ENCODE data around the gene COX11.
A peak's percentile ranks its signal among the peaks of the same experiment; 100 is the strongest.

Gene COX11

DNA sequence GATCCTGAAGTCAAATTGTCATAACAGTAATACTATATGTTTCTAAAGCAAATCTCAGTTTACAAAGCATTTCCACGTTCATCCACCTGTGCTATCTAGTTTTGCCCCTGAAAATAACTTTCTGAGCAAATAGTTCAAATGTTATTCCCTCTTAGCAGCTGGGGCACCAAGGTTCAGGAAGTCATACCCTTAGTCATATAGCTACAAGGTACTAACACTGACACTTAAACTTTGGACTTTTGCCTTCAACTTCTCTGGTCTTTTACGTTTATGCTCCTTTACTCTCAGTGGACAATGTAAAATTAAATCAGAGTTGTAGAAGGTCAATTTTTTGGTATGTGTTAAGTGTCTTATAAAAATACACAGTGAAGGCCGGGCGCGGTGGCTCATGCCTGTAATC, 33.0 kb downstream of the COX11 start:
- H3K9ac ChIP-seq (ENCODE audit: low read depth, low read length), result no peak overlapping the region
- WGBS, result 95% methylated on average over 5 of the region's 5 CpGs
- H3K27me3 ChIP-seq (ENCODE audit: insufficient read depth, low read length), result no peaks in the 10 kb centered on the region
- no peaks in the 10 kb centered on the region for H3K4me1 ChIP-seq (ENCODE audit: insufficient read depth, low read length)
- H3K27ac ChIP-seq (ENCODE audit: low read depth, low read length), result no peak overlapping the region
- peaks cover 88% of the 10 kb centered on the region for H3K36me3 ChIP-seq (ENCODE audit: insufficient read depth, low read length)
- no peak overlapping the region for H3K4me3 ChIP-seq (ENCODE audit: low read length)
- H3K9me3 ChIP-seq (ENCODE audit: insufficient read depth, low read depth, low read length), result no peaks in the 10 kb centered on the region

DNA sequence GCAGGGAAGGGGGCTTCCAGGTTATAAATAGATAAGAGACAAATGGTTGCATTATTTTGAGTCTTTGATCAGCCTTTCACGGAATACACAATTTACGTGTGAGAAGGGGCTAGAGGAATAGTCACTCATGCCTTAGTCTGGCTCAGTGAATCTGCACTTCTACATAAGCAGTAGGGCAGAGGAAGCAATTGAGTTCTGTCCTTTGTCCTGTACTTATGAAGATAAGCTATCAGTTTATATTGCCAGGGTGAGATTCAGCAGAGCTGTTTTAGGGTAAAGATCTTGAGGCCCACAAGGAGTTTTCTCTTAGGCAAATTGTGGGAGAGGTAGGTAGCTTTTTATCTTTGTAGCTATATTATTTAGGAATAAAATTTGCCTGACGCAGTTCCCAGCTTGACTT, 34.5 kb downstream of the COX11 start:
- Histone ChIP-seq H3K36me3 (ENCODE audit: insufficient read depth, low read length) (peaks cover 88% of the 10 kb centered on the region), H3K27ac (ENCODE audit: low read depth, low read length) (no peak overlapping the region)
- WGBS, result 90% methylated on average over 3 of the region's 3 CpGs

DNA sequence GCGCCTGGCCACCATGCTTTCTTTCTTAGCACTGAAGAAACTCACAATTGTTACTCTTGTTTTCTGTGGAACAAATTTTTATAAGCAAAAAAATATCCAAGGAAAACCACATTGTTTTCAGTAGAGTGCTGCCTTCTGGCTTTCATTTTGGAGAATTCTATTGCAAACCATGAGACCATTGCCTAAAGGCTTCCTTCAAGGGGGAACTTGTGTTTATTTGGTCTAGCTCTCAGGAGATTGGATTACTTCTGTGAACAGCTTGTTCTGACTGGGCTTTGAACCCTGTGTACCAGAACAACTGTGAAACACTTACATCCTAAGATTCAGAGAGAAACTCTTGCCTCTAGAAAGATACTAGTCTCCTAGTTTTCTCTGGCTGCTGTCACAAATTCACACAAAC, 35.7 kb downstream of the COX11 start:
- H3K9me3 ChIP-seq (ENCODE audit: insufficient read depth, low read depth, low read length), result no peaks in the 10 kb centered on the region
- 53% methylated on average over 1 of the region's 1 CpG for WGBS
- no peaks in the 10 kb centered on the region for H3K4me1 ChIP-seq (ENCODE audit: insufficient read depth, low read length)
- H3K4me3 ChIP-seq (ENCODE audit: low read length), result no peak overlapping the region
- H3K36me3 ChIP-seq (ENCODE audit: insufficient read depth, low read length), result peaks cover 91% of the 10 kb centered on the region
- H3K9ac ChIP-seq (ENCODE audit: low read depth, low read length), result no peak overlapping the region
- H3K27me3 ChIP-seq (ENCODE audit: insufficient read depth, low read length), result no peaks in the 10 kb centered on the region
- H3K27ac ChIP-seq (ENCODE audit: low read depth, low read length), result no peak overlapping the region

More for the DNA sequence above, 34.5 kb downstream of the COX11 start:
- H3K27me3 ChIP-seq (ENCODE audit: insufficient read depth, low read length), result no peaks in the 10 kb centered on the region
- H3K9me3 ChIP-seq (ENCODE audit: insufficient read depth, low read depth, low read length), result no peaks in the 10 kb centered on the region
- no peak overlapping the region for H3K4me3 ChIP-seq (ENCODE audit: low read length)
- no peaks in the 10 kb centered on the region for H3K4me1 ChIP-seq (ENCODE audit: insufficient read depth, low read length)
- no peak overlapping the region for H3K9ac ChIP-seq (ENCODE audit: low read depth, low read length)

DNA sequence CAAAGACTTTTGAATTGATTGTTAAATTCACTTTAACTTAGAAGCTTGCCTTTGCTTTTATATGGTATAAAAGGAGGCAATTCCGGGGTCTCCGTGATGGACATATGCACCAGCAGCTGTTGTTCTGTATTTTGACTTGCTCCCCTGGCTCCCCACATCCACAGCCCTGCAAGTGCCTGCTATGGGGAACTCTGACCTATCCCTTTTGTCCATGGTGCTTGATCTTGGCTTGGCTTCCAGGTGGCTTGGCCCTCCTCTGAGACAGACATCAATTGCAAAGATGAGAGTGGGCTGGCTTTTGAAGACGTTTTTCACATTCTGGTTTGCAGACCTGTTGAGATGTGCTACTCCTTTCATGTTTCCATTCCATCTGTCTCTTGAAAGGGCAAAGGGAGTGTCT, 40.9 kb downstream of the COX11 start:
- no peak overlapping the region for H3K27ac ChIP-seq (ENCODE audit: low read depth, low read length)
- H3K9me3 ChIP-seq (ENCODE audit: insufficient read depth, low read depth, low read length), result no peaks in the 10 kb centered on the region
- peaks cover 84% of the 10 kb centered on the region for H3K36me3 ChIP-seq (ENCODE audit: insufficient read depth, low read length)
- H3K4me3 ChIP-seq (ENCODE audit: low read length), result no peak overlapping the region
- no peaks in the 10 kb centered on the region for H3K27me3 ChIP-seq (ENCODE audit: insufficient read depth, low read length)
- H3K4me1 ChIP-seq (ENCODE audit: insufficient read depth, low read length), result no peaks in the 10 kb centered on the region; the same call in 1 of the 2 replicates
- 81% methylated on average over 3 of the region's 3 CpGs for WGBS
- no peak overlapping the region for H3K9ac ChIP-seq (ENCODE audit: low read depth, low read length)

DNA sequence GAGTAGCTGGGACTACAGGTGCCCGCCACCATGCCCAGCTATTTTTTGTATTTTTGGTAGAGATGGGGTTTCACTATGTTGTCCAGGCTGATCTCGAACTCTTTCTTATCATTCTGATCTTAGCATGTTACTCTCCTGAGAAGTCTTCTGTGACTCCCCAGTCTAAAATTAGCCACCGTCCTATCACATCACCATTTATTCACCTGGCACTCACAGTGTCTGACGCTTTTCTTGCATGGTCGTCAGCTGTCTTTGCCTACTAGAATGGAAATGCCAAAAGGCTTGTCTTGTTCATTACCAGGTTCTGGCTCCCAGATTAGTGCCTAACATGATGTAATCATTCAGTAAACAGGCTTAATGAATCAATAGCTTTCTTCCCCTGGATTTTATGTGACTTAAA, 44.0 kb downstream of the COX11 start:
- Histone ChIP-seq H3K36me3 (ENCODE audit: insufficient read depth, low read length) (peaks cover 81% of the 10 kb centered on the region), H3K4me3 (ENCODE audit: low read length) (no peak overlapping the region), H3K4me1 (ENCODE audit: insufficient read depth, low read length) (peaks cover 6% of the 10 kb centered on the region), H3K9me3 (ENCODE audit: insufficient read depth, low read depth, low read length) (no peaks in the 10 kb centered on the region), H3K27me3 (ENCODE audit: insufficient read depth, low read length) (no peaks in the 10 kb centered on the region), H3K9ac (ENCODE audit: low read depth, low read length) (no peak overlapping the region), H3K27ac (ENCODE audit: low read depth, low read length) (no peak overlapping the region)
- WGBS, result 94% methylated on average over 5 of the region's 5 CpGs

DNA sequence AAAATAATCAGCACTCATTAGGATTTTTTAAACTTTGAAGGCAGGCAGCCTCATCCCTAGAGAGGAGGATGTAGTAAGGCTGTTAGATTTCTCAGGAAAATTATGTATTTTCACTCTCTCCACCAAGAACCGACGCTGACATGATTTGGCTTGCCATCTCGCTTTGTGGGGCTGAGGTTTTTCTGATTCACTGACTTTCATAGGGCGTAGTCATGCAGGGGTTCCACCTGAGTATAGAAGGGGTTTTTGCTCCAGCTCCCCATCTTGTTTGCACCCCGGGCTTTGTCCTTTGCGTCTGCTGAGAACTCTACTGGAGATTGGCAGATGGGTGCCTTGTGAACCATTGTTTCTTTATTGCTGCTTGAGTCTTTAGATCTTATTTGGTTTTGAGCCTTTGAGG, 47.6 kb downstream of the COX11 start:
- Histone ChIP-seq H3K27me3 (ENCODE audit: insufficient read depth, low read length) (no peaks in the 10 kb centered on the region), H3K9me3 (ENCODE audit: insufficient read depth, low read depth, low read length) (peaks cover 14% of the 10 kb centered on the region; the same call in 1 of the 2 replicates), H3K36me3 (ENCODE audit: insufficient read depth, low read length) (peaks cover 80% of the 10 kb centered on the region), H3K4me3 (ENCODE audit: low read length) (no peak overlapping the region), H3K4me1 (ENCODE audit: insufficient read depth, low read length) (peaks cover 18% of the 10 kb centered on the region), H3K9ac (ENCODE audit: low read depth, low read length) (no peak overlapping the region), H3K27ac (ENCODE audit: low read depth, low read length) (no peak overlapping the region)
- 97% methylated on average over 6 of the region's 6 CpGs for WGBS

DNA sequence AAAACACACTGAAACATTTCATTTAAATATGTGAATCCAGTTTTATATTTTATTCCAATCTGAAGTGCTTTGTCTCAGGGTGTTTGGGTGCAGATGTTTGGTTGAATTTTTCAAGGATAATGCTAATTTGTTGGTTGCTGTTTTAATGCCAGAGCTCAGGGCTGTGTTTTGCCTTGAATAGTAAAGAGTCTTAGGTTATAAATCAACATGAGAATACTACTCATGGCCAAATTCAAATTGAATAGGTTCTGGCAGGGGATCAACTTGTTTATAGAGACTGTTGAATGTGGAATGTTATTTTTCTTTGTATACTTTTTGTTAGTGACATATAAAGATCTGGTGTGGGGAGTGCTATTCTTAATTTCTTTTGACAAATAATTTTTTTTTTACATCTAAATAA, 49.0 kb downstream of the COX11 start:
- no peak overlapping the region for H3K9ac ChIP-seq (ENCODE audit: low read depth, low read length)
- H3K27ac ChIP-seq (ENCODE audit: low read depth, low read length), result peak overlapping the region; percentile 56; the same call in 1 of the 2 replicates
- H3K27me3 ChIP-seq (ENCODE audit: insufficient read depth, low read length), result no peaks in the 10 kb centered on the region
- H3K36me3 ChIP-seq (ENCODE audit: insufficient read depth, low read length), result peaks cover 81% of the 10 kb centered on the region
- H3K4me1 ChIP-seq (ENCODE audit: insufficient read depth, low read length), result peaks cover 18% of the 10 kb centered on the region
- H3K4me3 ChIP-seq (ENCODE audit: low read length), result no peak overlapping the region
- peaks cover 19% of the 10 kb centered on the region; the same call in 1 of the 2 replicates for H3K9me3 ChIP-seq (ENCODE audit: insufficient read depth, low read depth, low read length)

DNA sequence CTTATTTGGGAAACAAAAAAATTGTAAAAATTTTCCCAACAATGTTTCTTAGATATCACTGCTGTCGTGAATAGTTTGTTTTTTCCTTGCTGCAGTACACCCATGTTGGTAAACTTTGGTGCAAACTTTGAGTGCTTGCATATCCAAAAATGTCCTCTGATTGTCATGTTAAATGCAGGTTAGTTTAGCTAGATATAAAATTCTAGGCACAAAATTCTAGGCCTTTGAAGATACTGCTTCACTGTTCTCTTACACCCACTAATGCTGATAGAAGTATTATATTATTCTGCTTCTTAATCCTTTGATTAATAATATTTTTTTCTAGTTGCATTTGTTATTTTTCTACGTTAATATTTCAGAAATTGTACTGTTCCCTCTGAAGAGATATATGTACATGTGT, 51.7 kb downstream of the COX11 start:
- Histone ChIP-seq H3K36me3 (ENCODE audit: insufficient read depth, low read length) (peaks cover 91% of the 10 kb centered on the region), H3K9me3 (ENCODE audit: insufficient read depth, low read depth, low read length) (peaks cover 19% of the 10 kb centered on the region; the same call in 1 of the 2 replicates), H3K27ac (ENCODE audit: low read depth, low read length) (no peak overlapping the region), H3K27me3 (ENCODE audit: insufficient read depth, low read length) (no peaks in the 10 kb centered on the region), H3K4me1 (ENCODE audit: insufficient read depth, low read length) (peaks cover 18% of the 10 kb centered on the region), H3K9ac (ENCODE audit: low read depth, low read length) (no peak overlapping the region), H3K4me3 (ENCODE audit: low read length) (no peak overlapping the region)
- WGBS, result 100% methylated on average over 1 of the region's 2 CpGs

Measured in HUES64 (cell line).